ENCODE results near the gene CORO2B.

Gene CORO2B

GRCh38 chr15:68629519-68630210, 50.9 kb downstream of the CORO2B start:
- no peak for DNase-seq (ENCODE audit: low read depth, low spot score)

GRCh38 chr15:68630211-68630555, 51.4 kb downstream of the CORO2B start:
- no peak for DNase-seq (ENCODE audit: low read depth, low spot score)

GRCh38 chr15:68630836-68631235, 52.0 kb downstream of the CORO2B start:
- DNase-seq (ENCODE audit: low read depth, low spot score) = no peak

GRCh38 chr15:68631601-68632051, 52.8 kb downstream of the CORO2B start:
- no peak for DNase-seq (ENCODE audit: low read depth, low spot score)

- DNase-seq (ENCODE audit: low read depth, low spot score) = no peak
These were observed 53.3 kb downstream of the CORO2B start for GRCh38 chr15:68632101-68632500.

GRCh38 chr15:68633231-68634121, 54.7 kb downstream of the CORO2B start:
- no peak for DNase-seq (ENCODE audit: low read depth, low spot score)

GRCh38 chr15:68634122-68634482, 55.3 kb downstream of the CORO2B start:
- no peak for DNase-seq (ENCODE audit: low read depth, low spot score)

GRCh38 chr15:68634531-68634930, 55.7 kb downstream of the CORO2B start:
- no peak for DNase-seq (ENCODE audit: low read depth, low spot score)

GRCh38 chr15:68635141-68635540, 56.3 kb downstream of the CORO2B start:
- DNase-seq (ENCODE audit: low read depth, low spot score) = no peak

GRCh38 chr15:68636256-68636655, 57.5 kb downstream of the CORO2B start:
- no peak for DNase-seq (ENCODE audit: low read depth, low spot score)

GRCh38 chr15:68637767-68638404, 59.1 kb downstream of the CORO2B start:
- no peak for DNase-seq (ENCODE audit: low read depth, low spot score)

- no peak for DNase-seq (ENCODE audit: low read depth, low spot score)
These were observed 60.2 kb downstream of the CORO2B start for GRCh38 chr15:68638953-68639515.

- DNase-seq (ENCODE audit: low read depth, low spot score) = no peak
These were observed 61.3 kb downstream of the CORO2B start for GRCh38 chr15:68639926-68640600.

- no peak for DNase-seq (ENCODE audit: low read depth, low spot score)
These were observed 62.1 kb downstream of the CORO2B start for GRCh38 chr15:68640791-68641331.

GRCh38 chr15:68641376-68641775, 62.6 kb downstream of the CORO2B start:
- no peak for DNase-seq (ENCODE audit: low read depth, low spot score)

- DNase-seq (ENCODE audit: low read depth, low spot score) = no peak
These were observed 63.7 kb downstream of the CORO2B start for GRCh38 chr15:68642491-68642845.

- no peak for DNase-seq (ENCODE audit: low read depth, low spot score)
These were observed 64.5 kb downstream of the CORO2B start for GRCh38 chr15:68643216-68643830.

- DNase-seq (ENCODE audit: low read depth, low spot score) = no peak
These were observed 65.5 kb downstream of the CORO2B start for GRCh38 chr15:68644083-68644904.

GRCh38 chr15:68644996-68645395, 66.2 kb downstream of the CORO2B start:
- no peak for DNase-seq (ENCODE audit: low read depth, low spot score)

GRCh38 chr15:68646156-68646555, 67.4 kb downstream of the CORO2B start:
- DNase-seq (ENCODE audit: low read depth, low spot score) = no peak
